Stimulated activated naive CD8-positive, alpha-beta T cell treated with anti-CD3 and anti-CD28 coated beads, Interleukin-15, Interleukin-2, amounts not matched to agents 100 U/mL and 50 U/mL, for 24 hours (primary cell): ENCODE measurements around the gene SPIRE1.
"Not testable (repeated sequence)": the region's sequence is repeated elsewhere in the genome, so short reads cannot be mapped to it uniquely, and the experiment has no call there.

Experiments used
- ATAC-seq: fragments of 150-1000 bp; cut with Tn5 transposase; one replicate; pipeline ENCODE4 v1.10.0; 2021
- DNase-seq: peaks from one replicate; pipeline ENCODE4 v3.0.0; 2021

SPIRE1 gene

GRCh38 chr18:12411456-12411855, 246.5 kb downstream of the SPIRE1 start:
- no peak for ATAC-seq
- no peak for DNase-seq

- ATAC-seq, DNase-seq: not testable (repeated sequence)
Measured at GRCh38 chr18:12410747-12411146, 247.2 kb downstream of the SPIRE1 start.

- no peak for DNase-seq
Measured at GRCh38 chr18:12410081-12410481, 247.8 kb downstream of the SPIRE1 start.

DNA sequence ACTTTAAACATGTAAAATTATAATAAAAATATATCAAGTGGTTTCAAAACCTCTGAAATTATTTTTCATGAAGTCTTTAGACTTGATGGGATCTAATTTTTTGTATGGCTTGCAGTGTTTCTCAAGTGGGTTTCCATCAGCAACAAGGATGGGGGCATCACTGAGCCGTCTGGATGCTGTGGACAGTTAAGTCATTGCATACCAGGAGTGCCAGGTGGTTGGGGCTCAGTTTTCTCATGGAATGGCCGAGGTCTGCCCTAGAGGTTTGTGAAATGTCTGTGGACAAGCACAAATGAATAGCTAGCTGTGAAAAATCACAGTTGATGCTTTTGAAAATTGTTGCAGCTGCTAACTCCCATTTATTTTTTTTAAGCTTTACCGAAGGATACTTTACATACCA, 248.4 kb downstream of the SPIRE1 start:
- ATAC-seq: no peak
- no peak for DNase-seq

More at GRCh38 chr18:12410081-12410481, 247.8 kb downstream of the SPIRE1 start:
- ATAC-seq: no peak

- ATAC-seq: peak; percentile 6
- DNase-seq: peak; percentile 27
Measured at GRCh38 chr18:12408247-12408869, 249.5 kb downstream of the SPIRE1 start.

DNA sequence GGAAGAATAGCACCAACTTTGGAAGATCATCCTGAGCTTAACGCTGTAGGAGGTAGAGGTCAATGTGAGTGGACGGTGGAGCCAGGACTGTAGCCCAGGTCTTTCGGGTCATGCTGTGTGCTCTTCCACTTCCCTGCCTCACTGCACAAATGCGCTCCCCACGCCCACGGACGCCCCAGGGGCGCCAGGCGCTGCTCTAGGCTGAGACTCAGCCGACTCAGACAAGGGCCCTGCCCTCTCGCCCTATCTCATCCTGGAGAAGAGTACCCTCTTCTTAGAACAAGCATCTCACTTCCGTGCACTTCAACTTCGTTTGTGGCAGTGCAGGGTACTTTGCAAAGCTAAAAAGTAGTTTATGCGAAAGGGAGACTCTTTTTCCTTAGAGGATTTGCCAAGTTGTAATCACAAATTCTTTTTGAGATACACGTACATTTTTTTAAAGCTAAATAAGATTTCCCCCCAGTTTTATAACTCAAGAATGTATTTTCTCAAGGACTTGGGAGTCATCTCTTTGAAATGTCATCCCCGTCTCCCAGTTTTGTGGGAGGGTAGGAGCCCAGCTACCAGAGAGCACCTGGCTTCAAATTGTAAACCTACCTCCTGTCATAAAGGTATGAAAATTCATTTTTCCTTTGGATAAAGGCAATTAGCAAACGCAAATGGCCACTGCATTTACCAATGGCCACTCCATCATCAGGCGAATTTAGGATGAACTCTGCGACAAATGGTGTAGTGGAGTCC, 251.4 kb downstream of the SPIRE1 start:
- no peak for DNase-seq
- ATAC-seq: no peak

DNA sequence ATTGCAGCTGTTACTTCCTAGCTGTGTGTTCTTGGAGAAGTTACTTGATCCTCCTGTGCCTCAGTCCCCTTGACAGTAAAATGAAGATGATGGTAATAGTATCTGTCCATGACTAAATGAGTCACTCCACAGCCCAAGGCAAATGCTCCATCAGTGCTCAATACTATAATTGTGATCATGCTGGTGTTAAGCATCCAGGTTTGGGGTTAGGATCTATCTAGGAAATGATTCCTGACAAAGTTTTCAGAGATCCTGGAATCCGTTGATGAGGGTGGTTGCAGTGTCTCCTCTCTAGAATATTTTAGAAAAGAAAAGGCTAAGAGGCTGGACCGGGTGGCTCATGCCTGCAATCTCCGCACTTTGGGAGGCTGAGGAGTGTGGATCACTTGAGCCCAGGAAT, 252.8 kb downstream of the SPIRE1 start:
- no peak for DNase-seq
- no peak for ATAC-seq

GRCh38 chr18:12403601-12404506, 254.1 kb downstream of the SPIRE1 start:
- DNase-seq: no peak

DNA sequence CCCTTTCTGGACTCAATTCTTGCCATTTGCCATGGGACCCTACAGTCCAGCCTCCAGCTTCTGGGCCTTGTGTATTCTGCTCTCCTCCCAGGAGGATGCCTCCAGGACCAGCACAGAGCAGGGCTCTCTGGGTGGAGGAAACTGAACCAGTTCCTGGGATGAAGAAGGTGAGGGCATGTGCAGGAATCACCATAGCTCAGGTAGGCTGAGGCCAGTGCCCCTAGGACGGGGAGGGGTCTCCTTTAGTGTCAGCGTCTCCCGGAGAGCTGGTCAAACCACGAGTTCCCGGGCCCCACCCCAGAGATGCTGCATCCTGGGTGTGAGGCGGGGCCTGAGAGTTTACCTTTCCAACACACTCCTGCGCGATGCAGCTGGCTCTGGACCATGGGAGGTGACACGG, 256.0 kb downstream of the SPIRE1 start:
- no peak for DNase-seq
- ATAC-seq: no peak

More at GRCh38 chr18:12403601-12404506, 254.1 kb downstream of the SPIRE1 start:
- ATAC-seq: no peak

DNA sequence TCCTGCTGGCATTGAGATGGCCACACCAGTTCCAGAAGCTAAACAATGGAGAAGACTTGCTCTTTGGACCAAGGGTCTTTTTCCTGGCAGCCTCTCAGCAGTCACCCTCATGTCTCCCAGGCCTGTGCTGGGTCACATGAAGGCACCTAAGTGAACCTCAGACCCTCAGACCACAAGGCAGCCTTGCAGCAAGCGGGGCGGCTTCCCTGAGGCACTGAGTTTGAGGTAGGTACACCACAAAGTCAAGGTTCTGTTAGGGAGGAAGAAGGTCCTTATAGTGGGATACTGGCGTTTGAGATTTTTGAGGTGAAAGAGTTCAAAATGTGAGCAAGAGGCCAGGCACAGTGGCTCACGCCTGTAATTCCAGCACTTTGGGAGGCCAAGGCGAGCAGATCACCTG, 258.7 kb downstream of the SPIRE1 start:
- ATAC-seq (no peak), DNase-seq (no peak)

DNA sequence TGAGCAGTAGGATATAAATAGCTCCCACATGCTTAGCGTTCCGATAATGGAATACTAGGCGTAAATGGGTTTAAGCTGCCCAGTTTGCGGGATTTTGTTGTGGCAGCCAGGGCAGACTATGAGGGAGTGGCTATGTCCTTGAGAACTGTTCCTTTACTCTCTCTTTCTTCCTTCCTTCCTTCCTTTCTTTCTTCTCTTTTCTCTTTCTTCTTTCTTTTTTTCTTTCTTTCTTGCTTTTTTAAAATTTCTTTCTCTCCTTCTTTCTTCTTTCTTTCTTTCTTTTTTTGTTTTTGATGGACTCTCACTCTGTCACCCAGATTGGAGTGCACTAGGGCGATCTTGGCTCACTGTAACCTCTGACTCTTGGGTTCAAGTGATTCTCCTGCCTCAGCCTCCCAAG, 259.3 kb downstream of the SPIRE1 start:
- ATAC-seq (no peak), DNase-seq (no peak)

- DNase-seq: no peak
- ATAC-seq: no peak
Measured at GRCh38 chr18:12397793-12398192, 260.1 kb downstream of the SPIRE1 start.

GRCh38 chr18:12397254-12397653, 260.7 kb downstream of the SPIRE1 start:
- ATAC-seq (no peak), DNase-seq (no peak)
